SH-SY5Y (cell line): ENCODE results near the gene PPM1M.

ENCODE experiments used
- GATA2 ChIP-seq: IDR thresholded peaks from 2 replicates; pipeline ENCODE4 v1.6.1; 2011; ENCODE audit warnings: mild to moderate bottlenecking, low read depth, low read length
- GATA3 ChIP-seq: IDR thresholded peaks from 2 replicates; pipeline ENCODE4 v1.6.1; 2011; ENCODE audit warnings: low read depth, mild to moderate bottlenecking, low read length, moderate library complexity

- TF ChIP-seq GATA2 (no peak), GATA3 (no peak)
Observed at GRCh38 chr3:52290596-52291507, 45.3 kb downstream of the PPM1M start.
